Measurements from ENCODE around the gene PEX26.
"Not testable (repeated sequence)": the region's sequence is repeated elsewhere in the genome, so short reads cannot be mapped to it uniquely, and the experiment has no call there.

Gene PEX26

DNA sequence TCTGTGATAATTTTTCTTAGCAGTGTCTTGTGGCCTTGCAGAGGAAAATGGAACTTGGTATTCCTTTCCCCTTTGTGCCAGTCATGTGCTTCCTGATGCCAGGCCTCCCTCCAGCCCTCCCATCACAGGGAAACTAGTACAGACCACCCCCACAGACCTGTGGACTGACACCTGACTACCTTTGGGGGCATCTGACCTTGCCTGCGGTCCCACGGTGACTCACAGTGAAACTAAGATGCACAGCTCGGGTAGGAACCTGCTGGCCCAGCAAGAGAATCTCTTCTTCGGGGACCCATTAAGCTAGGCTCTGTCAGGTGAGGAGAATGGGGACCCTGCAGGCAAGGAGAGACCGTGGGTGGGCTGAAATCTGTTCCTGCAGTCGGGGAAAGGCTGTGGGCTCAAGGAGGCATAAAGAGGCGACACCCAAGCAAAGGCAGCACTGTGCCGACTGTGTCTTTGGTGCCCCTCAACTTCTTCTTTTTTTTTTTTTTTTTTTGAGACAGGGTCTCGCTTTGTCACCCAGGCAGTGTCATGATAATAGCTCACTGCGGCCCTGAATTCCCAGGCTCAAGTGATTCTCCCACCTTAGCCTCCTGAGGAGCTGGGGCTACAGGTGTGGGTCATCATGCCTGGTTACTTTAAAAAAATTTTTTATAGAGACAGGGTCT lies 20.8 kb upstream of the PEX26 start:
- no peak for DNase-seq

DNA sequence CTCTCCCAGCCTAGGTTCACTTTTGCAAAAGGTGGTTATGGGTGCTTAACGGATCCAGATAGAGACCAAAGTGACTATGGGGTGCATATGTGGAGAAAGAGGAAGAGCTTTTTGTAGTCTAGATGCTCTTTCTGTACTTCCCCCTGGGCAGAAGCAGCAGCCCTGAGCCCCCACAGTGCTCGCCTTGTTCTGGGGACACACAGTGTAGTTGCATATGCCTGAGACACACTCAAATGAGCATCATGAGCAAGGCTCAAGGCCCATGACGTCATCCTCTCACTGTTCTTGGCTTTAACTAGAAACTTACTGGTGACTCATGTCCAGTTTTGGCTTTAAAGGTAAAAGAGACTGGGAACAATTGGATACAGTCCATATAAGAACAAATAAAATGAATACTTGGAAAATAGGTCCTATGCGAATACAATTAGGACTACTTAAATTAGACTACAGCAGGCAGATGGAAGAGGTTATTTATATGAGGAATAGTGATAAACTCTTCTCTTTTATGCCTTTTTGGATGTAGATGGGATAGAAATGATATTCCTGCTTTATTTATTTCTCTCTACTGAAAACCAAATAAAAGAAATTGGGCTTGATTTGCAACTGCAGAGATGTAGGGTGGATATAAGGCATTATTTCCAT lies 20.1 kb upstream of the PEX26 start:
- no peak for DNase-seq

DNA sequence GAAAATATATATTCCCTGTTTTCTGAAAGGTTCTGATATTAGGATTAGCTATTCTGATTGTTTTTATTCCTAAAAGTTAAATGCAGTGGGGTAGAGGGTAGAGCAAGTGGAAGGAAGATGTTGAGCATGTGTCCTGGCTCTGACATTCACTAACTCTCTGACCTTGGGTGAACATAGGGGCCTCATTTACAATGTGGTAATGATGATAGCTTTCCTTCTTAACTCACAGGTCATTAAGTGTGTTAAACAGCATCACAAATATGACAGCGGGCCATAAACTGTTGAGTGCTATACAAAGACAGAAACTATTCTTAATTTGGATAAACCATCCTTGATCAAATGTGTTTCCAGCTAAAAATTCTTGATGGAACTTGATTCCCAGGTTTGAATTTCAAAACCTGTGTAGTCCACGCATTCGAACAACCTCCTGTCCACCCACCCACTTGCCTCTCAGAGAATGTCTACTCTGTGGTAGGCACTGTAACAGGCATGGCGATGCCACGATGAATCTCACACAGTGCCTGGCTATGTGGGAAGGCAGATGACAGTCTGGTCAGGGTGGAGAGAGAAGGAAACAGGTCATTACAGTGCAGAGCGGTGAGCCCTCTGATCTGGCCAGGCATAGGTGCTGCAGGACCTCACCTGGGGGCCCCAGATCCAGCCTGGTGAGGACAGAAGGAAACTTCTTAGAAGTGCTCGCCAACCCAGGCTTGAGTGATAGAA lies 19.3 kb upstream of the PEX26 start:
- DNase-seq: no peak

DNA sequence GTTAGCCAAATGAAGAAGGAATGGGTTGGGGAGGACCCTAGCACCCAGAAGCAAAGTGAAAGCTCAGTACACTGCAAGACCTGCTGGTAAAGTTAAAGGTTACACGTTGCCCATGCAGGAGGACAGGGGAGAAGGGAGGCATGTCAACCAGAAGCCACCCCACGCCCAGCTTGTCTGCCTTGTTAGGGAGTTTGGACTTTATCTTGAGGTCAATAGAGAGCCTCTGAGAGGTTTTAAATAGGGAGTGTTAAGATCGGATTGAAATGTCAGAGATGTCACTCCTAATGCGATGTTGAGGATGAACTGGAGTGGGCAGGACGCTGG lies 18.7 kb upstream of the PEX26 start:
- DNase-seq: no peak

DNA sequence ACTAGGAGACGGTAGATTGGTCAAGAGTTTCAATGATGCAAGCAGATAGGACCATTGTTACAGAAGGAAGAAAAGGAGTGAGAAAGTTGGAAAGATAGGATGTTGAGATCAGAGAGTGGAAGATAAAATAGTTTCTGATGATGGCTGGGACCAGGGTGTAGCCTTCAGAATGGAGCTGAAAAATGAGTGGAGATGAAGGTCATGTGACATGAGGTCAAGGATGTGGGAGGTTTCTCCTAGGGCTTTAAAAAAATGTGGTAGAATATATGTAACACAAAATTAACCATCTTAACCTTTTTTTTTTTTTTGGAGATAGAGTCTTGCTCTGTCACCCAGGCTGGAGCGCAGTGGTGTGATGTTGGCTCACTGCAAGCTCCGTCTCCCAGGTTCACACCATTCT lies 18.3 kb upstream of the PEX26 start:
- no peak for DNase-seq

DNA sequence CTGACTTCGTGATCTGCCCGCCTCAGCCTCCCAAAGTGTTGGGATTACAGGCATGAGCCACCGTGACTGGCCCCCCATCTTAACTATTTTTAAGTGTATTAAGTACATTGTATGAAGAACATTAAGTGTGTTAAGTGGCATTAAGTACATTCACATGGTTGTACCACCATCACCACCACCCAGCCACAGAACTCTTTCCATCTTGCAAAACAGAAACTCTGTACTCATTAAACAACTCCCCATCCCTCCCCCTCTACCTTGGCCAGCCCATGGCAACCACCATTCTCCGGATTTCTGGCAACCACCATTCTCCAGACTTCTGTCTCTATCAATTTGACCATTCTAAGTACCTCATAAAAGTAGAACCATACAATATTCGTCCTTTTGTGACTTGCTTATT lies 17.8 kb upstream of the PEX26 start:
- no peak for DNase-seq

DNA sequence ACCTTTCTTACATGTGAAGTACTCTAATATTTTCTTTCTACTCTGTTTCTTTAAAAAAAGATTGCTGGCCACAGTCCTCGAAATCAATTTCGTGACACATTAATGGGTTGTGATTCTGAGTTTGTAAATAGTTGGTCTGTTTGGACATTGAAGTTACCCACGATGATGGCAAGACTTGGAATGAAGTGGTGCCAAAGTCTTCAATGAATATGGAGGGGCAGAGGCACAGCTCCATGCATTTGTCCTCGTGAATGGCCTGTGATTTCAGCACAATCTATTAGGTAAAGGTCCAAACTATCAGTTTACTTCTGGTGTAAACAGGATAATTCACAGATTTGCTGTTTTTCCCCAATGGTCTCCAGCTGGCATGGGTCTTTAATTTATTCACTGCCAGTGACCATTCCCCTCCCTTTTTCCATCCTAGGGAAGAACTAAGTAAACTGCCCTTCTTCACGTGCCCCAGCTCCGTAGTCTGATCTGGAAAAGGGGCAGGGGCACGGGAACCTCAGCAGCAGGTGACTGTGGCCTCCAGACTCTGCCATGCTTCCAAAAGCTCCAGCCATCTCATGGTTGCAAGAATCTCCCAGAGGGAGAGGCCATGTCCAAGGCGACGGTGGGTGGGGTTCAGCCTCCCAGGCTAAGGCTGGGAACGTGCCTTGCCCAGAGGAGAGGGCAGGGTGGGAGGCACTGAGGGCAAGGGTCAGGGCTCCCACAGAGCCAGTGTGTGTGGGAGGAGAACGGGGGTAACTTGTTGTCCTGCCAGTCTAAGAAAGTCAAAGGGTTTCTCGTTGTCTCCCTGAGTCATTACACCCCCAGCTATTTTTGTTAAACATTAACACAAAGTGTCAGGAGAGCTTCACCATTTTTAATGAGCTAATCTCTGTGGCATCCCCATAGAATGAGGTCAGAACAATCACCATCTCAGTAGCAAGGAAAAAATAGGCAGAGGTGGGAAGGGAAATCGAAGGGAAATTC lies 16.9 kb upstream of the PEX26 start:
- DNase-seq: no peak

DNA sequence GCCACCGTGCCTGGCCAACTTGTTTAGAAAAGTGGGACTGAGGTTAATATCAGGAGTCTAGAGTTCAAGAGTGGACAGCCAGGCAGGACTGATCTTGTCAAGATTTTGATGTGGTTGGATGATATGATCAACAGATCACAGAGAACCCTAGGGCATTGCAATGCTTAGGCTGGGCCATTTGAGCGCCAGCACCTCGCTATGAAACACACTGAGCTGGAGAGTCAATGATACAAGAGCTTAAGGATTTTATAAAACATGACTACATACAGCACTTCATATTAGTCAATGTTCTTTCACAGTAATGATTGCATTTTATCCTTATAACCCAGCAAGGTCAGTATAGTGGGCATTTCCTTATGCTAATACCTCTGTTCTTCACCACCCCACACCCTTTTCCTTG lies 15.4 kb upstream of the PEX26 start:
- DNase-seq: no peak

DNA sequence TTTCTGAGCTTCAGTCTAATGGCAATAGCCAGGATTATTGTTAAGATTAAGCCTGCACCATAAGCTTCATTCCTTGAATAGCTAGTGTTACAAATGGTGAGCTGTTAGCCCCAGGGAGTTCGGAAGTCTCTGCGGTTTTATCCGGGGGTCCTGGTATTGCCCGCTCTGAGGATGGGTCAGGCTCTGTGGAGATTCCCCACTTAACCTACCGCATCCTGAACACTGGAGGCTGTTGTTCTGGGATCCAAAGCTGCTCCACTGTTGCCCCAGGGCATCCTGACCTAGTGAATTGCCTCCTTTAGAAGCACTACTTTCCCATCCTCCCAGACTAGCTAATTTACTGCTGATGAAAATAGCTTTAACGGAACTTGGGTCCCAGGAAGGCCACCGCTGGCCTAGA lies 14.5 kb upstream of the PEX26 start:
- no peak for DNase-seq

DNA sequence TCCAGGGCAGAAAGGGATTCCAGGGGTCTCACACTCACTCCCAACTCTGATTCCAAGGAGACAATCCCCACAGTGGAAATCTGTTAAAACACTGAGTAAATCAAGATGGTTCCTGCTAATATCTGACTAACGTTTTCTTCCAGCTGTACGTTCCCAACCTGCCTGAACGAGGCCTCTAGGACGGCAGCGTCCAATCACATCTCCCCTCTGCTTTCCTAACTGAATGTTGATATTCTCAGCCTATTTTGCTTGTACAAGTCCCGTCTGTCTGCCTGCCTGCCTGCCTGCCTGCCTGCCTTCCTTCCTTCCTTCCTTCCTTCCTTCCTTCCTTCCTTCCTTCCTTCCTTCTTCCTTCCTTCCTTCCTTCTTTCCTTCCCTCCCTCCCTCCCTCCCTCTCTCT lies 14.1 kb upstream of the PEX26 start:
- DNase-seq: not testable (repeated sequence)

DNA sequence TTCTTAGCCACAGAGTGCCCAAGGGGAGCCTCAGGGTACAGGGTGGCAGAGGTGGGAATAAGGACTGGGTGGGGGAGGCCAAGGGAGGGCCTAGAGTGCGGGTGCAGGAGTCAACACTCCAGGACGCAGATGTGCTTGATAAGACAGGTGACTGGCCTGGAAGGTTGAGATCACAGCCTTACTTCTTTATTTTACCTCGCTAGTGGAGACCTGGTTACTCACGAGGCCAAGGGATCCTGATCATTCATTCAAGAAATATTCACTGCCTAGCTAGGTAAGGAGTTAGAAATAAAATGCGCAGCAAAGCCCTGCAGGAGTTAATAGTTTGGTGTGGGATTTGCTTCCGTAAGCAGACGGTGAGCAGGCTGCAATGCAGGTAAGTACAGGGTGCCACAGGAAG lies 13.2 kb upstream of the PEX26 start:
- no peak for DNase-seq

DNA sequence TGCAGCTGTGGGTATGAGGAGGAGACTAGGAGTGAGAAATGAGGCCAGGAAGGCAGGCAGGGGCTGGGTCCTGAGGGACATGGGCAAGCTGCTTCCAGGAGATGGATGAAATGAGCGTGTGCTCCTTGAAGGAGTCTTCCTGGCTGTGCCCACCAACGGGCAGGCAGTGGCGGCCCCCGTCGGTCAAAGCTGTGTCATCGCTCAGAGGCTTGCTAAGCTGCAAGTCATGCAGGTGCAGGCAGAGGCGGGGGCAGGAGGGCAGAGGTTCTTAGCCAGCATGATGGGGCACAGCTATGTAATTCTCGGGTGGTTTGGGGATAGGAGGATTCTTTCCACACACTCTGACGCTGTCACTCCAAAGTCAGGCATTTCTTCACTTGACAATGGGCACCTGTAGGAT lies 12.5 kb upstream of the PEX26 start:
- DNase-seq: no peak

DNA sequence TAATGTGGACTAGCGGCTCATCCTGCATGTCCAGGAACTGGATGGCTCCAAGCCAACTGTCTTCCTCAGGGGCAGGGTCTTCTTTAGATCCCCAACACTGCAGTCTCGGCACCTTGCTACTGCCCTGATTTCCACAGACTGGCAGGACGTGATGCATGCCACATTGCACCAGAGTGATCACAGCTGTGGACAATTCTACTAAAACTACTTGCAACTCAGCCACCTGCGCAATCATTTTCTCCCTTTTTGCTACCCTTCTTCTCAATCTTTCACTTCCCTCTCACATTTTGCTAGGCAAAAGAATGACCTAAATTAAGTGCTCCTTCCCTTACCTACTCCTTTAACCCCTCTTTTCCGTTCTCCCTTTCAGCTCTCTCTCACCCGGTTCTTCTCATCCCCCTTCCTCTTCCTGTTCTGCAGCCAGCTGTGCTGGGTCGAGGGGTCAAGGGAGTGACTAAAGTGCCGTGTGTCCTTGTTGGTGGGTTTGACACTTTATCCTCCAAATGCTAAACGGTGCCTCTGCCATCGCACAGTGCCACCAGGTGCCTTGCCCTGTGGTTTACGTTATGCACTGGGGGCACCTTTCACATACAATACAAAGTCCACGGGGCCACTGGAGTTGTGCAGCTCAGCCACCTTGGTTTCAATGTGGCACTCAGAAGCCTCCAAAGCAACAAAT lies 11.5 kb upstream of the PEX26 start:
- DNase-seq: no peak

DNA sequence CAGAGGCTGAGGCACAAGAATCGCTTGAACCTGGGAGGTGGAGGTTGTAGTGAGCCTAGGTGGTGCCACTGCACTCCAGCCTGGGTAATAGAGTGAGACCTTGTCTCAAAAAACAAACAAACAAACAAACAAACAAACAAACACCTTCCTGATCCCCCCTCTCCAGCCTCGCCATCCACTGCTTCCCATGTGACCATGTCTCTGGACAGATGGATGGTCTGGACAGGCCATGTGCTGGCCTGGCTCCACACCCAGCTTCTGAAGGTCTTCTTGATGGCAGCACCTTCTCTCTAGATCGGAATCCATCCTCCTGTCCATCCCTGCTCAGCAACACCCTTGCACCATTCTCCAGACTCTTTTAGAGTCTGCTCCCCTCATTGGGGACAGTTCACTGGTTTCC lies 10.7 kb upstream of the PEX26 start:
- no peak for DNase-seq

DNA sequence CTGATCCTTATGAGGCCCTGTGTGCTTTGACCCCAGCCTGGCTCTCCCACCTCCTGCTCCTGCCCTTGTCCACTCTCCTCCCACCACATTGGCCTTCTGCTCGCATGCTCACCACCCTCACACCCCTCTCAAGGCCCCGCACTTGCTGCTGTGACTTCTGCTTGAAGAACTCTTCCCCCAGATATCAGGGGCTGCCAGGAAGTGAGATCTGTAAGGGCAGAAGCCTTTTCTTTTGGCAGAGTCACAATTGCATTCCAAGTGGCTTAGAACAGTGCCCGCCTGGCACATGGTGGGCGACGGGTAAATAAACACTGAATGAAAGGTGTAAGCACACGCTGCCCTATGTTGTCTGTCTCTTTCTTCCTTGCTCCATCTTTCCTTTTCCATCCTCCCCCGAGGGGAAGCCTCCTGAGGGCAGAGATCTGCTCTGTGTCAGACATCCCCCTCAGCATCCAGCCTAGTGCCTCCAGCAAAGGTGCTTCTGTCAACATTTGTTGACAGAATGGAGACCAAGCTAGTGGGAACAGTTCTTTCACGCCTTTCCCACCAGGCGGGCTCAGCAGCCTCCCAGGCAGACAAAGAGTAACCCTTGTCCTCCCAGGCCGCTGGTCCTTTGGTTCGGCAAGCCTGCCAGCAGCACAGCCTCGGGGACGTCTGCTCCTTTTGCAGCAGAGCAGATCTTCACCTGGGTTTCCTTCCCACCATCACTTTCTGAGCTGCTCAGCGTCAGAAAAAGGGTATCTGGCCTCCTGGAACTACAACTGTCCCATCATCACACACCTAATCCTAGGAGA lies 10.0 kb upstream of the PEX26 start:
- no peak for DNase-seq

DNA sequence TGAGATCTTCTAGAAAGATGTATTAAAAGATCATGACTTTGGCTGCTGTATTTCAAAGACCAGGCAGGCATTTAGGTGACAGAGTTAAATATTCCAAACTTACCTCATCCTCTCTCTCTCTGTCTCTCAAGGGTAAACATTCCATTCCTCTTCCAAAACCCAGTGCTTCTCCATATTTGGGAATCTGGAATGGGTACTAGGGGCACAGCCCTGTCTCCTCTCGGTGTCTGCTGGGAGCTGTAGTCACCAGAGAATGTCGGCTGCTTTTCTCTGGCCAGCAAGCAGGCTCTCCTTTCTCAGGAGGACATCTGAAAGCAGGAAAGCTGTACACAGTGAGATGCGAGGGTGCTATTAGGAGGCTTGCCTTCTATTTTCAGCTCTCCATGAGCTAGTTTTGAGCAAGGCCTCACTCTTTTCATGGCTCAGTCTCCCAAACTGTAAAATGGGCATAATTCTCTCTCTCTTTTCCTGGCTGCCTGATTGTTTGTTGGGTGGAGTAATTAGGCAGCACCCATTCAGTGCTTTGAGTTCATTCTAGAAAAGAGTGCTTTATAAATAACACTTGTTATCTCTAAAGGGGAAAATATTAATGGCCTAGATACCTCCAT lies 9.3 kb upstream of the PEX26 start:
- no peak for DNase-seq

DNA sequence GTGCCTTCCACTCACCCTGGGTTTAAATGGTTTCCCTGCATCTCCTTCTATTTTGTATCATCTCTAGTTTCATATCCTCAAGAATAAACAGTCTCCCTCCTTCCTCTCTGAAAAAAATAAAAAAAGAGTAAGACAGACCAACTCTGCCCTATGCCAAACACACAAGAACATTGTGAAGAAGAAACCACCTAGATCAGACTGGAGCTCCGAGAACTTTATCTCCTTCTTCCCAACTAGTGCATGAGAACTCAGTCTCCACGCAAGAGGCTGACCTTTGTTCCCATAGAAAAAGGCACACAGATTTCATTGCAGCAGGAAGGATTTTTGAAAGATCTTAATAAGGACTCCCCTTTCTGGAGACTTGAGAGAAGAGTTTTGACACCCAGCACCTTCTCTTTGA lies 8.7 kb upstream of the PEX26 start:
- no peak for DNase-seq

DNA sequence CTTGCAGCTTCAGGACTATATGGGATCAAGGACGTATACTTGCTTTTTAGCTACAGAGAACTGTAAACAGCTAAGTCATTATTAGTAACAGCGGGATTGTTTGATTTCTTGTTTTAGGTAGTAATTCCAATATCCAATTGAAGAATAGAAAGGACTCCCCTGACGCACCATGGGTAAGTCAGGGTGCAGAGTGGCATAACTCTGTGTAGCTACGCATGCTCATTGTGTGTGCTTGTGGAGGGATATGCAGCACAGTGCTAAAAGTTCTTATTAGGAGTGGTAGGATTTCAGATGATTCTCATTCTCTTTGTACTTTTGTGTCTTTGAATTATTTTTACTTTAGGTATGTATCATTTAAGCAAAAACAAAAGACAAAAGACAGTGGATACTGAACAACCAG lies 7.7 kb upstream of the PEX26 start:
- no peak for DNase-seq

DNA sequence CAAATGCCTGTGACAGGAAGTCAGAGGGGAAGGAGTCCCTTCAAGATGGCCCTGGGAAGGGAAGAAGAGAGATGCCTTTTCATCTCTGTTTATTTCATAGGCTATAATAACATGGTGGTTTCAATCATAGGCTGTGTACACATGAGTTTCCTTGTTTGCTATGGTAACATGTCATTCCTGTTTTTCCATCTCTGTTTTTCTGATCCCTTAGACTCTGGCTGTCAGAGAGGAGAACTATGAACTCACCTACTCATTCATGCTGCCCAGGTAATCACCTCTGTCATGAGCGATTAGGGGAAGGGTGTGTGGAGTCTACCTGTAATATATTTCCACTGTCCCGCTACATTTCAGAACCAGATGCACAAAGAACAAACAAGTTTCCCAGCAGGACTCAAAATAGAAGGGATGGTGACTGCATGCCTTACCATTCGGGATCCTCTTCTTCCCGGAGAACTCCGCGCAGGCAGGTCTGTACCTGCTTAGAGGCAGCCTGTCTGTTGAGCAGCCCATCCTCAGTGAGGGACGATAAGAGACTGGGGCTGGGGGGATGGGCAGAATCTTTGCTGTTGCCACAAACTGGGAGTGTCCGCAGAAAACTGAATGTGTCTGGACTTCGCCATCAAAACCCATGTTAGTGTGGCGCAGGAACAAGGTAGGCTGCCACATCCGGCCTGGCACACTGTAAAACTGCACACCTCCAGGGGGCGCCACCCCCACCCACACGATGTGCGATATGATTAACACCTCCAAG lies 7.1 kb upstream of the PEX26 start:
- DNase-seq: no peak

DNA sequence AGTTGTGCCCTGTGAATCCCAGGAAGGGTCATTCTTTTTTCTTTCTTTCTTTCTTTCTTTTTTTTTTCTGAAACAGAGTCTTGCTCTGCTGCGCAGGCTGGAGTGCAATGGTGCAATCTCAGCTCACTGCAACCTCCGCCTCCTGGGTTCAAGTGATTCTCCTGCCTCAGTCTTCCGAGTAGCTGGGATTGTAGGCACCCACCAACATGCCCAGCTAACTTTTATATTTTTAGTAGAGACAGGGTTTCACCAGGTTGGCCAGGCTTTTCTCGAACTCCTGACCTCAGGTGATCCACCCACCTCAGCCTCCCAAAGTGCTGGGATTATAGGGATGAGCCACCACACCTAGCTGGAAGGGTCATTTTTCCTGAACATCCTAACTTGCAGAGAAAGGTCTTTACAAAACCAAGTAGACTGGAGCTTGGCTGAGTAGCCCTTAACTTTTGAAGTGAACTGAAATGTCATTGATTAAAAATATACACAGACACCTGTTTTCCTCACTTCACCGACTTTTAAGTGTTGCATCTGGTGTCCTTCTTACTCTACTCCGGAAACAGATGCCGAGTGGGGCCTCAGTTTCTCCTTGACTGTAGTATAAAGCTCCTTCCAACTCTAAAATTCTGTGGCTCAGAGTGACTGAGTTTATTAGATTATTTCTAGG lies 6.4 kb upstream of the PEX26 start:
- DNase-seq: not testable (repeated sequence)

Data from cerebellar nuclear complex (tissue), 1 donor.